ENCODE results near the gene TTN.

TTN gene

DNA sequence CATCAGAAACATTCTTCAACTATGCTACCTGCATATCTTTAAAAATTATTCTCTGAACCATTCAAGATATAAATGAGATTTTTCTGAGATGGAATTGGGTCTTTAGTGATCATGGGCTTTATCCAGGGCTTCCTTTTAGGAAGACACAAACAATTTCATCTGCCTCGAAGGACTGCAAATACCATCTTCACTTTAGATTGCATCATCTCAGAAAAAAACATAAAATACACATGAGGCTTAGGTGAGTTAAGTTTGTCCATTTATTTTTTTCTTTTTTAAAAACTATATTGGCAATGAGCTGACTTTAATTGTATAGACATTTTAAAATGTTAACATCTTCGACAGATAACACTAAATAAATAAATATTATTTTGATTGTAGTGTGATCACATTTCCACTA lies 20.1 kb downstream of the TTN start:
- Histone ChIP-seq H3K4me1 (ENCODE audit: control insufficient read depth, insufficient read depth, low read length, unreplicated experiment) (no peaks in the 10 kb centered on the region), H3K36me3 (ENCODE audit: insufficient read depth, low read length) (no peaks in the 10 kb centered on the region), H2AFZ (ENCODE audit: low read length, unreplicated experiment) (no peak overlapping the region), H3K79me2 (ENCODE audit: control insufficient read depth, insufficient read depth, low read length, unreplicated experiment) (no peaks in the 10 kb centered on the region), H3K27ac (ENCODE audit: low read depth, low read length) (no peak overlapping the region), H3K27me3 (ENCODE audit: insufficient read depth, low read length) (peaks cover 5% of the 10 kb centered on the region; the same call in 1 of the 2 replicates), H3K4me3 (ENCODE audit: low read depth, low read length) (no peak overlapping the region)

DNA sequence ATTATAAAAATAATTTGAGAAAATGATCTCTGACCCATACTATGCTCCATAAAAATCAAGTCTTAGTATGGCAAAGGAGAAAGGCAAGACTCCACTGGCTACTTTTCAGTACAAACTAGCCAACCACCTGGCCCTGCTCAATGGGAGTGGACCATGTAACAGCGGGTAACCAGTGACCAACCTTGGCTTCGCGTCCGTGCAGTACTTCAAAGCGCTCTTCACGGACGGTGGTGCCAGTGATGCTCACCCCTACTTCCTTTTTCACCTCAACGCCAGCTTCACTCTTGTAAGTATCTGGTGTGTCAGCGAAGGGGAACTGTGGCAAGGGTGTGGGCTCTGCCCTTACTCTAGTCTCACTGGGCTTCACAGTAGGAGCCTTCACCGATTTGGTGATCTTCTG lies 23.3 kb downstream of the TTN start:
- Histone ChIP-seq H3K4me1 (ENCODE audit: control insufficient read depth, insufficient read depth, low read length, unreplicated experiment) (no peaks in the 10 kb centered on the region), H2AFZ (ENCODE audit: low read length, unreplicated experiment) (no peak overlapping the region), H3K4me3 (ENCODE audit: low read depth, low read length) (no peak overlapping the region), H3K36me3 (ENCODE audit: insufficient read depth, low read length) (no peaks in the 10 kb centered on the region), H3K27ac (ENCODE audit: low read depth, low read length) (no peak overlapping the region), H3K27me3 (ENCODE audit: insufficient read depth, low read length) (peaks cover 5% of the 10 kb centered on the region), H3K79me2 (ENCODE audit: control insufficient read depth, insufficient read depth, low read length, unreplicated experiment) (no peaks in the 10 kb centered on the region)

DNA sequence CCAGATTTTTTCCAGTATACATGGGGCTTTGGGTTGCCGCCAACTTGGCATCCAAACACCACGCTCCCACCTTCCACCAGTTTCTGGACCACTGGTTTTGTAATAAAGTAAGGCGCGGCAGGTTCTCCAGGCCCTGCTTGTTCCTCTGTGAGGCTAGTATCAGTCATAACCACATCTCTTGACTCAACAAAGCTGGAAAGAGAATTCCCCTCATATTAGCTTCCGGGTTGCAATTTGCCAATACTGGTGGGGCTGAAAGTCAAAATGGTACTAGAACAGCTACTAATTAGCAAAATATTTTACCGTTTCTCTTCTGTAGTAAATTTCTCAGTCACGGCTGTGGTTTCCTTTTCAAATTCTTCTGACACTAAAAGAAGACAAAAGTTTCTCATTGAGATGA lies 25.0 kb downstream of the TTN start:
- H3K27me3 ChIP-seq (ENCODE audit: insufficient read depth, low read length), result peaks cover 5% of the 10 kb centered on the region
- H3K4me3 ChIP-seq (ENCODE audit: low read depth, low read length), result no peak overlapping the region
- no peaks in the 10 kb centered on the region for H3K36me3 ChIP-seq (ENCODE audit: insufficient read depth, low read length)
- H3K79me2 ChIP-seq (ENCODE audit: control insufficient read depth, insufficient read depth, low read length, unreplicated experiment), result no peaks in the 10 kb centered on the region
- no peak overlapping the region for H3K27ac ChIP-seq (ENCODE audit: low read depth, low read length)
- H2AFZ ChIP-seq (ENCODE audit: low read length, unreplicated experiment), result no peak overlapping the region
- no peaks in the 10 kb centered on the region for H3K4me1 ChIP-seq (ENCODE audit: control insufficient read depth, insufficient read depth, low read length, unreplicated experiment)

GRCh38 chr2:178777577-178777976 lies 29.6 kb downstream of the TTN start:
- Histone ChIP-seq H3K4me1 (ENCODE audit: control insufficient read depth, insufficient read depth, low read length, unreplicated experiment) (no peaks in the 10 kb centered on the region), H3K79me2 (ENCODE audit: control insufficient read depth, insufficient read depth, low read length, unreplicated experiment) (no peaks in the 10 kb centered on the region), H3K4me3 (ENCODE audit: low read depth, low read length) (no peak overlapping the region), H3K27me3 (ENCODE audit: insufficient read depth, low read length) (peaks cover 1% of the 10 kb centered on the region; the same call in 1 of the 2 replicates), H3K36me3 (ENCODE audit: insufficient read depth, low read length) (no peaks in the 10 kb centered on the region), H2AFZ (ENCODE audit: low read length, unreplicated experiment) (no peak overlapping the region), H3K27ac (ENCODE audit: low read depth, low read length) (no peak overlapping the region)

DNA sequence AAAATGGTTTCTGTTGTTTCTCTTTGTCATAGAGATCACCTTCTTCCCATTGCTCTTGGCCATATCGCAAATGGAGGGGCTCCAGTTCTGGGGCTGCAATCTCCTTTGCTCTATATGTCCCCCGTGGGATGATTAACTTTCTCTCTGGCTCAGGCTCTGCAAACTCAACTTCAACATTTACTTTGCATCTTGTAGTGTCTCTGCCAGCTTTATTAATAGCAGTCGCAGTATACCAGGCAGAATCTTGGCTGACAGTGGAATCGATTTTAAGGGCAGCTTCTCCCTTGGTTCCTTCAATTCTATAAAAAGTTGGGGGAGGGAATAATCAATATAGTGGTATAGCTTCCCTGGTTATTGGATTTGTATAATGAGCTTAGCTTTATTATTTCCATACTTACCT lies 30.5 kb downstream of the TTN start:
- H3K4me3 ChIP-seq (ENCODE audit: low read depth, low read length), result no peak overlapping the region
- no peak overlapping the region for H2AFZ ChIP-seq (ENCODE audit: low read length, unreplicated experiment)
- H3K4me1 ChIP-seq (ENCODE audit: control insufficient read depth, insufficient read depth, low read length, unreplicated experiment), result no peaks in the 10 kb centered on the region
- H3K27ac ChIP-seq (ENCODE audit: low read depth, low read length), result no peak overlapping the region
- H3K27me3 ChIP-seq (ENCODE audit: insufficient read depth, low read length), result peaks cover 6% of the 10 kb centered on the region; the same call in 1 of the 2 replicates
- H3K79me2 ChIP-seq (ENCODE audit: control insufficient read depth, insufficient read depth, low read length, unreplicated experiment), result no peaks in the 10 kb centered on the region
- H3K36me3 ChIP-seq (ENCODE audit: insufficient read depth, low read length), result no peaks in the 10 kb centered on the region

GRCh38 chr2:178775975-178776374 lies 31.2 kb downstream of the TTN start:
- Histone ChIP-seq H3K4me3 (ENCODE audit: low read depth, low read length) (no peak overlapping the region), H3K27ac (ENCODE audit: low read depth, low read length) (no peak overlapping the region), H3K27me3 (ENCODE audit: insufficient read depth, low read length) (peaks cover 10% of the 10 kb centered on the region), H3K79me2 (ENCODE audit: control insufficient read depth, insufficient read depth, low read length, unreplicated experiment) (no peaks in the 10 kb centered on the region), H3K4me1 (ENCODE audit: control insufficient read depth, insufficient read depth, low read length, unreplicated experiment) (no peaks in the 10 kb centered on the region), H2AFZ (ENCODE audit: low read length, unreplicated experiment) (no peak overlapping the region), H3K36me3 (ENCODE audit: insufficient read depth, low read length) (no peaks in the 10 kb centered on the region)

DNA sequence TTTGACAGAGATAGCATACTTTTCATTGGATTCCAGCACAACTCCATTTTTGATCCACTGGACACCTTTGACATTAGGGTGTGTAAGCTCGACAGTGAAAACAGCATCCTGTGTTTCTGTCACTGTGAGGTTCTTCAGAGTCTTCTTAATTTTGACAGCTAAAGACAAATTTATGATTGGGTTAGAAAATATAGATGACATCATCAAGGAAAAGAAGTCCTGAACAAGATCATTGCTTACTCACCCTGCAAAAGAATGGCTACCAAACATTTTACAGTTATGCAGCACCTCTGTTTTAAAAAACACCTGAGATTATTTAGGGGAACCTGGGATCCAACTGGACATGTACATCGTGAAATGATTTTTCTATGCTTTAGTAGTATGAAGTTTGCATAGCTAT lies 36.7 kb downstream of the TTN start:
- Histone ChIP-seq H3K36me3 (ENCODE audit: insufficient read depth, low read length) (no peaks in the 10 kb centered on the region), H3K4me1 (ENCODE audit: control insufficient read depth, insufficient read depth, low read length, unreplicated experiment) (no peaks in the 10 kb centered on the region), H3K79me2 (ENCODE audit: control insufficient read depth, insufficient read depth, low read length, unreplicated experiment) (no peaks in the 10 kb centered on the region), H2AFZ (ENCODE audit: low read length, unreplicated experiment) (no peak overlapping the region), H3K27ac (ENCODE audit: low read depth, low read length) (no peak overlapping the region), H3K27me3 (ENCODE audit: insufficient read depth, low read length) (peaks cover 58% of the 10 kb centered on the region; the same call in 1 of the 2 replicates), H3K4me3 (ENCODE audit: low read depth, low read length) (no peak overlapping the region)

DNA sequence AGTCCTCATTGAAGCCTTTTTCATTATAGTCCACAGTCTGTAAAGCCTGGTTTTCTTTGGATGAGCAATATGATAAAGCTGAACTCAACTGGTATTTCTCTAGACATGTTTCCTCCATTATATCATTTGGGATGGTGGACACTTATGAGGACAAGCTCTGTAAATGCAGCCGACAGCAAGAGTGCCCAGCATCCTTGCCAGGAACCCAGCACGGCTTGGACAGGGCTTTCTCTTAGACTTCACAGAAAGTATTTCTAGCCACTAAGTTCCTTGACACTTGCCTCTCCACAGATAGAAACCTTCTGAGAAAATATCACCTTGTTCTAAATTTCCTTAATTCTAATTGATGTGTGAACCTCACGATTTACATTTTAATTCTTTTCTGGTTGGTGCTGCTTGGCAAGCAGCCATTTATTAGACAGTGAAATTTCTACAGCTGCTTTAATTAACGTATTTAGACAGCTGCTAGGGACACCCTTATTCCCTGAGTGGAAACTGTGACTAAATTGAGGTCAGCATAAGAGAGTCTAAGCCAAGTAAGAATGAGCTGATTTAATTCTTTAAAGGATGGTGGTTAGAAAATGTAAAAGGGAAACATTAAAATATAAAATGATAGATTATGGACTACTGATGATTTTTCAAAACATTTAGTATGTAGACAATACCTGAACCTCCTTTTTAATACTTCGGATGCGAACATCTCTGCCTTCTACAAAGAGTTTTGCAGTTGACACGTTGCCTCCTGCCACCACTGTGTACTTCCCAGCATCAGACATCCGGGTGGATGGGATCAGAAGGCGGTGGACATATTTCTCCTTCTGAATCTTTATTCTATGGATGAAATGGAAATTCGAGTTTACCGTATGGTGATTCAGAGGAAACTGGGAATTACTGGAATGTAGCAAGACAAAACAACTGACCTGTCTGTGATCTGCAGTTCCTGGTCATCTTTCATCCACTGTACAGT lies 39.8 kb downstream of the TTN start:
- Histone ChIP-seq H3K27ac (ENCODE audit: low read depth, low read length) (no peak overlapping the region), H3K79me2 (ENCODE audit: control insufficient read depth, insufficient read depth, low read length, unreplicated experiment) (no peaks in the 10 kb centered on the region), H3K36me3 (ENCODE audit: insufficient read depth, low read length) (no peaks in the 10 kb centered on the region), H3K27me3 (ENCODE audit: insufficient read depth, low read length) (peaks cover 70% of the 10 kb centered on the region; the same call in 1 of the 2 replicates), H3K4me1 (ENCODE audit: control insufficient read depth, insufficient read depth, low read length, unreplicated experiment) (no peaks in the 10 kb centered on the region), H2AFZ (ENCODE audit: low read length, unreplicated experiment) (no peak overlapping the region), H3K4me3 (ENCODE audit: low read depth, low read length) (no peak overlapping the region)

GRCh38 chr2:178764097-178764496 lies 43.1 kb downstream of the TTN start:
- no peaks in the 10 kb centered on the region for H3K79me2 ChIP-seq (ENCODE audit: control insufficient read depth, insufficient read depth, low read length, unreplicated experiment)
- no peak overlapping the region for H3K27ac ChIP-seq (ENCODE audit: low read depth, low read length)
- H3K36me3 ChIP-seq (ENCODE audit: insufficient read depth, low read length), result no peaks in the 10 kb centered on the region
- no peak overlapping the region for H3K4me3 ChIP-seq (ENCODE audit: low read depth, low read length)
- no peak overlapping the region for H2AFZ ChIP-seq (ENCODE audit: low read length, unreplicated experiment)
- no peaks in the 10 kb centered on the region for H3K4me1 ChIP-seq (ENCODE audit: control insufficient read depth, insufficient read depth, low read length, unreplicated experiment)
- H3K27me3 ChIP-seq (ENCODE audit: insufficient read depth, low read length), result peaks cover 49% of the 10 kb centered on the region; the same call in 1 of the 2 replicates

GRCh38 chr2:178761759-178762371 lies 45.4 kb downstream of the TTN start:
- H2AFZ ChIP-seq (ENCODE audit: low read length, unreplicated experiment), result no peak overlapping the region
- no peak overlapping the region for H3K4me3 ChIP-seq (ENCODE audit: low read depth, low read length)
- no peaks in the 10 kb centered on the region for H3K4me1 ChIP-seq (ENCODE audit: control insufficient read depth, insufficient read depth, low read length, unreplicated experiment)
- no peak overlapping the region for H3K27ac ChIP-seq (ENCODE audit: low read depth, low read length)
- H3K36me3 ChIP-seq (ENCODE audit: insufficient read depth, low read length), result no peaks in the 10 kb centered on the region
- no peaks in the 10 kb centered on the region for H3K79me2 ChIP-seq (ENCODE audit: control insufficient read depth, insufficient read depth, low read length, unreplicated experiment)
- H3K27me3 ChIP-seq (ENCODE audit: insufficient read depth, low read length), result peaks cover 27% of the 10 kb centered on the region; the same call in 1 of the 2 replicates

- no peak overlapping the region for H3K27ac ChIP-seq (ENCODE audit: low read depth, low read length)
- no peak overlapping the region for H3K4me3 ChIP-seq (ENCODE audit: low read depth, low read length)
- peaks cover 6% of the 10 kb centered on the region for H3K4me1 ChIP-seq (ENCODE audit: control insufficient read depth, insufficient read depth, low read length, unreplicated experiment)
- H2AFZ ChIP-seq (ENCODE audit: low read length, unreplicated experiment), result no peak overlapping the region
- no peaks in the 10 kb centered on the region for H3K36me3 ChIP-seq (ENCODE audit: insufficient read depth, low read length)
- peaks cover 9% of the 10 kb centered on the region for H3K27me3 ChIP-seq (ENCODE audit: insufficient read depth, low read length)
- H3K79me2 ChIP-seq (ENCODE audit: control insufficient read depth, insufficient read depth, low read length, unreplicated experiment), result no peaks in the 10 kb centered on the region
Observed at GRCh38 chr2:178756843-178757242, 50.4 kb downstream of the TTN start.

Measured in ACC112 (cell line).